ENCODE data around the gene PRKCA. TPM values are rescaled to one million over a fixed set of nuclear protein-coding genes. Genes with fewer than 3 reads are reported as not detected.

PRKCA gene
- total and polyA plus RNA-seq, 2 of the 13 experiments (the other 11 are each of a cell fraction or from before 2014, with no cell fraction given) = 18.5 to 21.5 TPM

DNA sequence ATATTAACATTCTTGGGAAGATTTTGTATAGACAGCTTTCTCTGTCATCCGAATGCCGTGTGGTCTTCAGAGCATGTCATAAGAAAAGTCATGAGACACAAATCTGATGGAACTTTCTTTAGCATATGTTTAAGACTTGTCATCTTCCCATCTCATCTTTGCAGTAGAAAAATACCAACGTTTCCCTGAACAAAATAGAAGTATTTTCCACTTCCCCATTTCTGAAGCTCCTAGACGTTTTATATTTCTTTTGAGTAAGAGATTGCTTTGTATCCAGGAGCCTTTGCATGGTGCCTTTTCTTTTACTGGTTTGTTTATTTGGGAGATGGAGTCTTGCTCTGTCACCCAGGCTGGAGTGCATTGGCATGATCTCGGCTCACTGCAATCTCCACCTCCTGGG lies 235.1 kb downstream of the PRKCA start (continued):
- TF ChIP-seq, protein P1, sequence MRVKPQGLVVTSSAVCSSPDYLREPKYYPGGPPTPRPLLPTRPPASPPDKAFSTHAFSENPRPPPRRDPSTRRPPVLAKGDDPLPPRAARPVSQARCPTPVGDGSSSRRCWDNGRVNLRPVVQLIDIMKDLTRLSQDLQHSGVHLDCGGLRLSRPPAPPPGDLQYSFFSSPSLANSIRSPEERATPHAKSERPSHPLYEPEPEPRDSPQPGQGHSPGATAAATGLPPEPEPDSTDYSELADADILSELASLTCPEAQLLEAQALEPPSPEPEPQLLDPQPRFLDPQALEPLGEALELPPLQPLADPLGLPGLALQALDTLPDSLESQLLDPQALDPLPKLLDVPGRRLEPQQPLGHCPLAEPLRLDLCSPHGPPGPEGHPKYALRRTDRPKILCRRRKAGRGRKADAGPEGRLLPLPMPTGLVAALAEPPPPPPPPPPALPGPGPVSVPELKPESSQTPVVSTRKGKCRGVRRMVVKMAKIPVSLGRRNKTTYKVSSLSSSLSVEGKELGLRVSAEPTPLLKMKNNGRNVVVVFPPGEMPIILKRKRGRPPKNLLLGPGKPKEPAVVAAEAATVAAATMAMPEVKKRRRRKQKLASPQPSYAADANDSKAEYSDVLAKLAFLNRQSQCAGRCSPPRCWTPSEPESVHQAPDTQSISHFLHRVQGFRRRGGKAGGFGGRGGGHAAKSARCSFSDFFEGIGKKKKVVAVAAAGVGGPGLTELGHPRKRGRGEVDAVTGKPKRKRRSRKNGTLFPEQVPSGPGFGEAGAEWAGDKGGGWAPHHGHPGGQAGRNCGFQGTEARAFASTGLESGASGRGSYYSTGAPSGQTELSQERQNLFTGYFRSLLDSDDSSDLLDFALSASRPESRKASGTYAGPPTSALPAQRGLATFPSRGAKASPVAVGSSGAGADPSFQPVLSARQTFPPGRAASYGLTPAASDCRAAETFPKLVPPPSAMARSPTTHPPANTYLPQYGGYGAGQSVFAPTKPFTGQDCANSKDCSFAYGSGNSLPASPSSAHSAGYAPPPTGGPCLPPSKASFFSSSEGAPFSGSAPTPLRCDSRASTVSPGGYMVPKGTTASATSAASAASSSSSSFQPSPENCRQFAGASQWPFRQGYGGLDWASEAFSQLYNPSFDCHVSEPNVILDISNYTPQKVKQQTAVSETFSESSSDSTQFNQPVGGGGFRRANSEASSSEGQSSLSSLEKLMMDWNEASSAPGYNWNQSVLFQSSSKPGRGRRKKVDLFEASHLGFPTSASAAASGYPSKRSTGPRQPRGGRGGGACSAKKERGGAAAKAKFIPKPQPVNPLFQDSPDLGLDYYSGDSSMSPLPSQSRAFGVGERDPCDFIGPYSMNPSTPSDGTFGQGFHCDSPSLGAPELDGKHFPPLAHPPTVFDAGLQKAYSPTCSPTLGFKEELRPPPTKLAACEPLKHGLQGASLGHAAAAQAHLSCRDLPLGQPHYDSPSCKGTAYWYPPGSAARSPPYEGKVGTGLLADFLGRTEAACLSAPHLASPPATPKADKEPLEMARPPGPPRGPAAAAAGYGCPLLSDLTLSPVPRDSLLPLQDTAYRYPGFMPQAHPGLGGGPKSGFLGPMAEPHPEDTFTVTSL (CRISPR knock-in tag; IDR thresholded peaks at IDR 0.05; ENCODE audit: borderline replicate concordance) = no peak
- no peak for TF ChIP-seq POLR2A (IDR thresholded peaks at IDR 0.05; ENCODE audit: insufficient read depth in 1 of 2, low read depth in 2 of 2, low read length in 2 of 2)
- no peak for TF ChIP-seq MEIS2 (CRISPR knock-in tag; IDR thresholded peaks at IDR 0.05)
- TF ChIP-seq JARID2 (CRISPR knock-in tag; IDR thresholded peaks at IDR 0.05; ENCODE audit: insufficient replicate concordance) = no peak
- TF ChIP-seq ZFYVE20 (CRISPR knock-in tag; IDR thresholded peaks at IDR 0.05; ENCODE audit: borderline replicate concordance, low read depth) = no peak
- no peak for TF ChIP-seq MIER2 (CRISPR knock-in tag; IDR thresholded peaks at IDR 0.05)

DNA sequence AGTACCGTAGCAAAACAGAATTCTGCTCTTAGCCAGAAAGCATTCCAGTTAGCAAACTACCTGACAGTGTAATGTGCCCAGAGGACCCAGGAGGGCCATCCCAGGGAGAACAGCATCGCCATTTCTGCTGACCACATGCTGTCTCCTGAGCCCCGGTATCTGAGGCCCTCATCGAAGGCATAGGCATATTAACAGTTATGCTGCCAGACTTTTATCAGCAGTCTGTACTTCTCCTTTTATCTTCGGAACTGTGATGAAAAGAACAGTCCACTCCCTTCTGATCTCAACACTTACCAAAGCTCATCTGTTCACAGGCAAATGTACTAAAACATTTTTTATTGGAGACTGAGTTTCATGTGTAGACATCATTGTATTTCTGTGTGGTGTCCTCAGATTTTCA lies 236.4 kb downstream of the PRKCA start:
- DNase-seq (ENCODE audit: low spot score) (no peak), FAIRE-seq (peak; percentile 30), ATAC-seq (no peak)
- H3K9ac ChIP-seq (ENCODE audit: insufficient read depth, low read depth, low read length) = no peak overlapping the region
- in situ Hi-C loops (cut with HindIII; ENCODE audit: extremely low pct_ligation_motif_present, low pct_unique_long_range_greater_than_20kb) = no loop called here
- peaks cover 34% of the 10 kb centered on the region for H3K4me1 ChIP-seq (ENCODE audit: insufficient read depth, low read length)
- no peak overlapping the region for H3K4me3 ChIP-seq (replicated peaks in 1 of 3; ENCODE audit: insufficient read depth in 1 of 3, low read depth in 2 of 3, low read length in 3 of 3)
- no peak overlapping the region for H2AFZ ChIP-seq (ENCODE audit: low read length)
- no peak overlapping the region for H3K27ac ChIP-seq (ENCODE audit: extremely low read length, insufficient read depth, low read length)
- H3K4me2 ChIP-seq (ENCODE audit: low read depth, low read length) = no peak overlapping the region
- no peaks in the 10 kb centered on the region for H4K20me1 ChIP-seq (ENCODE audit: insufficient read depth, low read length)
- ChIA-PET CTCF (ENCODE audit: low intra/inter-chr PET ratio, low total read pairs) (no interaction called here), POLR2A (no interaction called here)
- no peaks in the 10 kb centered on the region for H3K9me3 ChIP-seq (ENCODE audit: low read length)
- no TSS peak for BruUV-seq (replicated peaks)
- WGBS (ENCODE audit: low lambda C conversion rate) = 98% methylated on average over 5 of the region's 5 CpGs
- no peaks in the 10 kb centered on the region for H3K79me2 ChIP-seq (ENCODE audit: insufficient read depth, low read length)
- intact Hi-C loops (cut with micrococcal nuclease; ENCODE audit: unreplicated experiment) = no loop called here
- H3K36me3 ChIP-seq (replicated peaks in 1 of 2; ENCODE audit: control insufficient read depth in 1 of 2, insufficient read depth in 2 of 2, low read length in 2 of 2) = no peaks in the 10 kb centered on the region
- H3K27me3 ChIP-seq (ENCODE audit: control insufficient read depth in 1 of 2, insufficient read depth in 2 of 2, low read length in 2 of 2) = no peaks in the 10 kb centered on the region
- TF ChIP-seq SETDB1 (CRISPR knock-in tag; IDR thresholded peaks at IDR 0.05; ENCODE audit: borderline replicate concordance) (no peak), TOE1 (CRISPR knock-in tag; IDR thresholded peaks at IDR 0.05) (no peak), MED1 (CRISPR knock-in tag; IDR thresholded peaks at IDR 0.05) (no peak), MAF1 (CRISPR knock-in tag; IDR thresholded peaks at IDR 0.05; ENCODE audit: borderline replicate concordance) (no peak), TBX3 (IDR thresholded peaks at IDR 0.05; ENCODE audit: borderline replicate concordance) (no peak), ZSCAN9 (CRISPR knock-in tag; IDR thresholded peaks at IDR 0.05; ENCODE audit: borderline replicate concordance) (no peak), TMF1 (CRISPR knock-in tag; IDR thresholded peaks at IDR 0.05; ENCODE audit: low read depth) (no peak), TCF12 (IDR thresholded peaks at IDR 0.05) (no peak), TCF12 (CRISPR knock-in tag; IDR thresholded peaks at IDR 0.05) (no peak), KLF9 (CRISPR knock-in tag; IDR thresholded peaks at IDR 0.05; ENCODE audit: low read depth) (no peak), HNRNPL (IDR thresholded peaks at IDR 0.05; ENCODE audit: low read depth, low read length) (no peak), NR2F2 (IDR thresholded peaks at IDR 0.05; ENCODE audit: borderline replicate concordance, low read depth) (no peak), SP5 (CRISPR knock-in tag; IDR thresholded peaks at IDR 0.05; ENCODE audit: borderline replicate concordance, low read depth) (no peak)
- TF ChIP-seq, protein P2, sequence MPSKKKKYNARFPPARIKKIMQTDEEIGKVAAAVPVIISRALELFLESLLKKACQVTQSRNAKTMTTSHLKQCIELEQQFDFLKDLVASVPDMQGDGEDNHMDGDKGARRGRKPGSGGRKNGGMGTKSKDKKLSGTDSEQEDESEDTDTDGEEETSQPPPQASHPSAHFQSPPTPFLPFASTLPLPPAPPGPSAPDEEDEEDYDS (CRISPR knock-in tag; IDR thresholded peaks at IDR 0.05) = no peak
- TF ChIP-seq, protein P3, sequence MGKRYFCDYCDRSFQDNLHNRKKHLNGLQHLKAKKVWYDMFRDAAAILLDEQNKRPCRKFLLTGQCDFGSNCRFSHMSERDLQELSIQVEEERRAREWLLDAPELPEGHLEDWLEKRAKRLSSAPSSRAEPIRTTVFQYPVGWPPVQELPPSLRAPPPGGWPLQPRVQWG (CRISPR knock-in tag; IDR thresholded peaks at IDR 0.05; ENCODE audit: borderline replicate concordance, low read depth) = no peak

Measured in HepG2 (cell line).